Ascending aorta (tissue), 2 donors: ENCODE data around the gene DNAJB8. TPM values are rescaled to one million over a fixed set of nuclear protein-coding genes. Genes with fewer than 3 reads are reported as not detected.

Experiments
- DNase-seq, 2 donors: peaks; one replicate each; pipeline ENCODE4 v3.0.0-alpha.2; 2019; ENCODE audit warnings: low spot score in 2 of 2
- H3K27ac ChIP-seq, 2 donors: fragments of 200-600 bp; sonication (generic); one replicate each; pipeline ENCODE4 v1.5.1; 2016 to 2017; ENCODE audit warnings: mild to moderate bottlenecking in 1 of 2
- H3K27me3 ChIP-seq: fragments of 200-600 bp; sonication (generic); one replicate; pipeline ENCODE4 v1.5.1; 2017
- H3K36me3 ChIP-seq, 2 donors: fragments of 200-600 bp; sonication (generic); one replicate each; pipeline ENCODE4 v1.5.1; 2016
- H3K4me1 ChIP-seq, 2 donors: fragments of 200-600 bp; sonication (generic); one replicate each; pipeline ENCODE4 v1.5.1; 2016 to 2017; ENCODE audit warnings: mild to moderate bottlenecking in 1 of 2
- H3K4me3 ChIP-seq, 2 donors: fragments of 200-600 bp; sonication (generic); one replicate each; pipeline ENCODE4 v1.5.1; 2016 to 2017; ENCODE audit warnings: mild to moderate bottlenecking in 1 of 2
- H3K9me3 ChIP-seq, 2 donors: fragments of 200-600 bp; sonication (generic); one replicate each; pipeline ENCODE4 v1.5.1; 2016
- intact Hi-C: fragments of 100-400 bp; cut with DNase I; formaldehyde crosslinking; loops from one replicate; pipeline ENCODE4 v1.15.1; 2023
- total RNA-seq: library from RNA; depleted of rRNA; stranded (reverse); fragments of >200 nt; gene quantifications from one replicate; pipeline ENCODE4 v1.1.0, GENCODE V29; 2016
- TF ChIP-seq, protein P1 (sequence below), 3 experiments: fragments of 200-600 bp in 2 of 3; fragments of 450-650 bp in 1 of 3; sonication (generic) in 2 of 3; IDR thresholded peaks; one replicate each; pipeline ENCODE4 v1.5.1; 2016 to 2019; ENCODE audit warnings: antibody characterized with exemption in 3 of 3, mild to moderate bottlenecking in 1 of 3, moderate library complexity in 1 of 3

DNAJB8 gene
- total RNA-seq, 1 donor from 2014 or later: not detected

DNA sequence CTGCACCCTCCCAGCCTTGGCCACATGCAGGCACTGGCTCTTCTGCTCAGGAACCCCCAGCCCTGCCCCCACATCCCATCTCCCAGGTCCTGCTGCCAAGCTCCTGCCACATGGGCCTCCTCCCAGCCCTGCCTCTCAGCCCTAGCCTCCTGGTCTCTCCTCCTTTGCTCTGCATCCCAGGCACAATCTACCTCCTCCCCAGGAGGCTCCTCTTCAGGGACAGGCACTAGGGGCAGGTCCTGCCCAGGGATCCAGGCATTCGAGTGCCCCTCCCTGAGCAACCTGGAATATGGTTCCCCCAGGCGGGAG lies 12.4 kb downstream of the DNAJB8 start:
- DNase-seq: no peak
- TF ChIP-seq, protein P1, sequence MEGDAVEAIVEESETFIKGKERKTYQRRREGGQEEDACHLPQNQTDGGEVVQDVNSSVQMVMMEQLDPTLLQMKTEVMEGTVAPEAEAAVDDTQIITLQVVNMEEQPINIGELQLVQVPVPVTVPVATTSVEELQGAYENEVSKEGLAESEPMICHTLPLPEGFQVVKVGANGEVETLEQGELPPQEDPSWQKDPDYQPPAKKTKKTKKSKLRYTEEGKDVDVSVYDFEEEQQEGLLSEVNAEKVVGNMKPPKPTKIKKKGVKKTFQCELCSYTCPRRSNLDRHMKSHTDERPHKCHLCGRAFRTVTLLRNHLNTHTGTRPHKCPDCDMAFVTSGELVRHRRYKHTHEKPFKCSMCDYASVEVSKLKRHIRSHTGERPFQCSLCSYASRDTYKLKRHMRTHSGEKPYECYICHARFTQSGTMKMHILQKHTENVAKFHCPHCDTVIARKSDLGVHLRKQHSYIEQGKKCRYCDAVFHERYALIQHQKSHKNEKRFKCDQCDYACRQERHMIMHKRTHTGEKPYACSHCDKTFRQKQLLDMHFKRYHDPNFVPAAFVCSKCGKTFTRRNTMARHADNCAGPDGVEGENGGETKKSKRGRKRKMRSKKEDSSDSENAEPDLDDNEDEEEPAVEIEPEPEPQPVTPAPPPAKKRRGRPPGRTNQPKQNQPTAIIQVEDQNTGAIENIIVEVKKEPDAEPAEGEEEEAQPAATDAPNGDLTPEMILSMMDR (IDR thresholded peaks at IDR 0.05): no peak

GRCh38 chr3:128453501-128454309 lies 13.0 kb downstream of the DNAJB8 start:
- H3K4me3 ChIP-seq: no peak overlapping the region
- TF ChIP-seq, protein P1 (IDR thresholded peaks at IDR 0.05): no peak
- H3K36me3 ChIP-seq: no peaks in the 10 kb centered on the region
- no peaks in the 10 kb centered on the region for H3K9me3 ChIP-seq
- intact Hi-C loops: no loop called here
- no peaks in the 10 kb centered on the region for H3K4me1 ChIP-seq
- no peak for DNase-seq
- H3K27ac ChIP-seq: no peak overlapping the region
- no peaks in the 10 kb centered on the region for H3K27me3 ChIP-seq

More for the DNA sequence above, 12.4 kb downstream of the DNAJB8 start:
- Histone ChIP-seq H3K27me3 (no peaks in the 10 kb centered on the region), H3K4me3 (no peak overlapping the region), H3K36me3 (no peaks in the 10 kb centered on the region), H3K9me3 (no peaks in the 10 kb centered on the region), H3K4me1 (no peaks in the 10 kb centered on the region), H3K27ac (no peak overlapping the region)
- intact Hi-C loops: no loop called here

DNA sequence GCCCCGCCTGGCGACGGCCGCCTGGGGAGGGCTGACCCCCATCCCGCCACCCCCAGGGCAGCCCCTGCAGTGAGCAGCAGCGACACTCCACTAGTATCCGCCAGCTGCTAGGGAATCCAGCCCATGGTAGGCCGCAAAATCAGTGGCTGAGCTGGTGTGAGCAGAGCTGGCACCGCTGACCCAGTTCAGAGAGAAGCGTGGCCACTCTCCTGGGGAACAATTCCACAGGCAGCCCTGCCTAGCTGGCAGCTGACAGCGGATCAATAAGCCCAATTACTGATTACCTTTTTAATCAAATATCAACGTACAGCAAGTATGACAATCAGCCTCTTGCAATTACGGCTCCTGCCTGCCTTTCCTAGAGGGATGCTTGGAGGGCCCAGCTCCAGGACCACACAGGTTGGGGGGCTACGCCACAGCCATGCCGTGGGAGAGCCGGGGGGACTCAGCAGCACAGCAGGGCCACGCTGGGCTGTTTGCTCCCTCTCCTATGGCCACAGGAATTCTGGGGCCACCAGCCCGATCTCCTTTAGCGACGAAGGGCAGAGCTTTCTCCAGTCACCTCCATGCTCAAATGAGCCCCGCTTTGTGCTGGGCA lies 13.9 kb downstream of the DNAJB8 start:
- Histone ChIP-seq H3K4me3 (no peak overlapping the region), H3K9me3 (no peaks in the 10 kb centered on the region), H3K27me3 (no peaks in the 10 kb centered on the region), H3K4me1 (no peaks in the 10 kb centered on the region), H3K36me3 (no peaks in the 10 kb centered on the region), H3K27ac (no peak overlapping the region)
- TF ChIP-seq, protein P1 (IDR thresholded peaks at IDR 0.05): no peak
- intact Hi-C loops: no loop called here
- DNase-seq: no peak

- Histone ChIP-seq H3K27ac (no peak overlapping the region), H3K9me3 (no peaks in the 10 kb centered on the region), H3K4me3 (no peak overlapping the region), H3K27me3 (no peaks in the 10 kb centered on the region), H3K36me3 (no peaks in the 10 kb centered on the region), H3K4me1 (no peaks in the 10 kb centered on the region)
- no peak for DNase-seq
- TF ChIP-seq, protein P1 (IDR thresholded peaks at IDR 0.05): no peak
- intact Hi-C loops: no loop called here
Observed at GRCh38 chr3:128452120-128452519, 14.6 kb downstream of the DNAJB8 start.

DNA sequence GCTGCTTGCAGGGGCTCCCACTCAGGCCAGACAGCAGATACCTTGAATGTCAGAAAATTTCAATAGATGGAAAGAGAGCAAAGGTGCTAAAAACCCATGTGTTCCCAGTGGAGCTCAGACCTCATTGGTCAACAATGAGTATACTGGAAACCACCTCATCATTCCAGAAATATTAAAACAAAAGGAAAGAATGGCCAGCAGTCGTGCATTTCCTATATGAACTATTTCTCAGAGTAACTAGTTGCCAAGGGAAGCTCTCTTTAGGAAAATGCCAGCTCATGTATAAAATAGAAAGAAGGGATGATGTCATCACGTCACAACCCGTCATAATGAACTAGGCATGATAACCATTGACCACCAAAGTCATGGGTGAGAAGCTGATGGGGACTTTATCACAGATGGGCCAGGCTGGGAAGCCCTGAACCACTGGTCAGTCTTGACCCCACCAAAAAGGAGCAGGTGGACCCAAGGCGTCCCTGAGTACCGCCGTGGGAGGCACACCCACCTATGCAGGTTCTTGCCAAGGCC lies 17.5 kb downstream of the DNAJB8 start:
- H3K27ac ChIP-seq: no peak overlapping the region
- intact Hi-C loops: no loop called here
- no peak for DNase-seq
- no peak overlapping the region for H3K4me3 ChIP-seq
- TF ChIP-seq, protein P1 (IDR thresholded peaks at IDR 0.05): no peak
- H3K27me3 ChIP-seq: no peaks in the 10 kb centered on the region
- H3K4me1 ChIP-seq: no peaks in the 10 kb centered on the region
- no peaks in the 10 kb centered on the region for H3K36me3 ChIP-seq
- no peaks in the 10 kb centered on the region for H3K9me3 ChIP-seq
